Psoas muscle (tissue), 8 donors: ENCODE data around the gene RASSF10. TPM values are rescaled to one million over a fixed set of nuclear protein-coding genes. Genes with fewer than 3 reads are reported as not detected.

Source experiments
- ATAC-seq, 4 donors: fragments of 200-7000 bp; cut with Tn5 transposase; one replicate each; pipeline ENCODE4 v1.9.1; 2020; ENCODE audit warnings: moderate library complexity in 3 of 4, mild to moderate bottlenecking in 2 of 4
- DNase-seq, 2 donors: peaks; one replicate each; pipeline ENCODE4 v3.0.0-alpha.2; 2020
- H3K27ac ChIP-seq: fragments of 200-600 bp; one replicate; pipeline ENCODE4 v1.8.0; 2022
- H3K27me3 ChIP-seq, 3 donors: fragments of 200-600 bp in 1 of 3; one replicate each; pipeline versions ENCODE4 v1.6.1 to v1.8.0; 2013 to 2022; ENCODE audit warnings: low read length in 2 of 3, mild to moderate bottlenecking in 2 of 3, moderate library complexity in 1 of 3; ENCODE audit not compliant: insufficient read depth in 3 of 3
- H3K36me3 ChIP-seq, 2 donors: fragments of 200-600 bp in 1 of 2; one replicate each; pipeline versions ENCODE4 v1.6.1 to v1.8.0; 2013 to 2022; ENCODE audit warnings: low read depth in 1 of 2, mild to moderate bottlenecking in 1 of 2, moderate library complexity in 1 of 2; ENCODE audit not compliant: insufficient read depth in 1 of 2
- H3K4me1 ChIP-seq: fragments of 200-600 bp; one replicate; pipeline ENCODE4 v1.8.0; 2022
- H3K4me3 ChIP-seq: fragments of 200-600 bp; one replicate; pipeline ENCODE4 v1.8.0; 2022; ENCODE audit warnings: mild to moderate bottlenecking
- H3K9me3 ChIP-seq: fragments of 200-600 bp; one replicate; pipeline ENCODE4 v1.8.0; 2022
- CTCF ChIP-seq: fragments of 200-600 bp; IDR thresholded peaks from one replicate; pipeline ENCODE4 v1.8.0; 2022; ENCODE audit warnings: antibody characterized with exemption
- WGBS, 3 donors: extraction: QIAGEN DNeasy Blood & Tissue Kit; methylation state at CpG; one replicate each; pipeline versions ENCODE4 v1.1.6 to v1.1.7; 2013; 5-methylcytosine and 5-hydroxymethylcytosine counted together
- intact Hi-C, 2 donors: fragments of 100-400 bp; cut with DNase I; formaldehyde crosslinking; loops; one replicate each; pipeline versions ENCODE4 v1.11.0 to v1.14.2; 2022
- long read RNA-seq, 2 donors: library from polyadenylated mRNA; unstranded; transcript quantifications; one replicate each; pipeline ENCODE4 v2.0.0, GENCODE V29; 2021
- polyA plus RNA-seq, 3 donors: library from polyadenylated mRNA; stranded (reverse); fragments of 200-250 nt; gene quantifications; one replicate each; pipeline ENCODE4 v1.2.3, GENCODE V29; 2013
- total RNA-seq, 4 donors: library from RNA; stranded (reverse); fragmentation: NEBNext Ultra II Directional in 2 of 4; extraction: Animal tissue kit (Norgen Biotek cat#: 25700) in 2 of 4; gene quantifications; one replicate each; pipeline versions ENCODE4 v1.2.1 to v1.2.4, GENCODE V29; 2021 to 2023
- donor health status: healthy with polysubstance abuse.
- donor health status: DM: no; HTN: no; CAD: no; lungs with moderate emphysema.
- donor health status: Bipolar disorder and iron deficiency.
- donor health status: healthy.
- donor health status: DM: yes; HTN: yes; CAD: no.
- donor health status: DM: no; HTN: no; CAD: no.
- donor health status: DM: no; HTN: no; CAD: no.
- donor health status: DM: yes; HTN: yes; CAD: no.

The RASSF10 gene
- total RNA-seq (under 1 TPM; 0.26 to 0.49 (median 0.37) TPM), polyA plus RNA-seq (under 1 TPM; 0.03 to 0.17 (median 0.09) TPM)
- long read RNA-seq, donor 1, result 0 reads
- long read RNA-seq, donor 2, result 0 reads

- H3K27ac ChIP-seq, result no peak within 1 kb of the TSS
- peak within 1 kb of the TSS; percentile 65 for H3K4me3 ChIP-seq
- peaks cover 17% of the 10 kb centered on the region for H3K4me1 ChIP-seq
- intact Hi-C loops, result no loop called here
- H3K36me3 ChIP-seq, result no peaks in the 10 kb centered on the region
- peak; percentile 41 to 59 for DNase-seq
- peak; percentile 39 to 81 (median 73) for ATAC-seq
- WGBS, 3 donors, result 5 to 9% (median 6%) methylated on average over 54 to 68 of the region's 68 CpGs
- H3K27me3 ChIP-seq, result peaks cover 3 to 81% (median 29%) of the 10 kb centered on the region in 3 donors
- no peak for TF ChIP-seq CTCF
- no peaks in the 10 kb centered on the region for H3K9me3 ChIP-seq
Observed at GRCh38 chr11:13008625-13009475, at the start of gene RASSF10. Gene RASSF10 (plus strand): TSS chr11:13009316. CDS start chr11:13009577, 261 bp downstream.

- Histone ChIP-seq H3K27ac (no peak overlapping the region), H3K9me3 (no peaks in the 10 kb centered on the region), H3K4me1 (no peaks in the 10 kb centered on the region), H3K4me3 (no peak overlapping the region), H3K36me3 (no peaks in the 10 kb centered on the region), H3K27me3 (no peaks in the 10 kb centered on the region)
- intact Hi-C loops, result loop anchor here (5.0 kb wide), 4 partner anchors 186 to 629 kb away; no protein-coding TSS in a partner anchor
- no peak for DNase-seq
- no peak for ATAC-seq
- TF ChIP-seq CTCF, result no peak
- WGBS, 3 donors, result 51 to 57% (median 56%) methylated on average over 2 of the region's 2 CpGs
Observed at GRCh38 chr11:12961615-12962014, 47.5 kb upstream of the RASSF10 start.

- no peak overlapping the region for H3K4me3 ChIP-seq
- H3K36me3 ChIP-seq, result no peaks in the 10 kb centered on the region
- no peak for TF ChIP-seq CTCF
- H3K27me3 ChIP-seq, result no peaks in the 10 kb centered on the region
- no peak overlapping the region for H3K27ac ChIP-seq
- DNase-seq (no peak), ATAC-seq (no peak)
- no peaks in the 10 kb centered on the region for H3K4me1 ChIP-seq
- H3K9me3 ChIP-seq, result no peaks in the 10 kb centered on the region
- WGBS, 3 donors, result 87 to 94% (median 89%) methylated on average over 10 of the region's 10 CpGs
- intact Hi-C loops, result loop anchor here (5.0 kb wide), 4 partner anchors 185 to 630 kb away; no protein-coding TSS in a partner anchor
Observed at GRCh38 chr11:12962306-12962705, 46.8 kb upstream of the RASSF10 start.

- WGBS, 3 donors, result 68 to 82% (median 81%) methylated on average over 5 of the region's 5 CpGs
- Histone ChIP-seq H3K27ac (no peak overlapping the region), H3K36me3 (no peaks in the 10 kb centered on the region), H3K4me3 (no peak overlapping the region), H3K27me3 (no peaks in the 10 kb centered on the region), H3K9me3 (no peaks in the 10 kb centered on the region), H3K4me1 (no peaks in the 10 kb centered on the region)
- intact Hi-C loops, result loop anchor here (5.0 kb wide), 4 partner anchors 184 to 631 kb away; no protein-coding TSS in a partner anchor
- no peak for TF ChIP-seq CTCF
- ATAC-seq (no peak), DNase-seq (no peak)
Observed at GRCh38 chr11:12963051-12963450, 46.1 kb upstream of the RASSF10 start.
